Measurements from ENCODE around the gene BAIAP3. TPM values are rescaled to one million over a fixed set of nuclear protein-coding genes. Genes with fewer than 3 reads are reported as not detected.
A peak's percentile ranks its signal among the peaks of the same experiment; 100 is the strongest.

BAIAP3 gene
- total RNA-seq, 1 experiment from 2014 or later, result 6.8 TPM

GRCh38 chr16:1326946-1327618 is 6.4 kb upstream of the BAIAP3 start:
- H3K27me3 ChIP-seq (ENCODE audit: insufficient read depth, low read length), result no peaks in the 10 kb centered on the region
- no peaks in the 10 kb centered on the region for H3K4me1 ChIP-seq (ENCODE audit: insufficient read depth, low read length)
- Mint-ChIP-seq H3K27ac (peak overlapping the region in 1 of 3 experiments; percentile 57; a peak in 2 of 7 replicates), H3K4me3 (no peak overlapping the region), H3K27me3 (ENCODE audit: low read depth) (peaks cover 3% of the 10 kb centered on the region), H3K9me3 (no peaks in the 10 kb centered on the region), H3K36me3 (ENCODE audit: insufficient read depth in 1 of 3, low read depth in 3 of 3) (peaks cover 2 to 30% (median 17%) of the 10 kb centered on the region in 3 experiments), H3K4me1 (peaks cover 7 to 13% of the 10 kb centered on the region in 2 experiments)
- H4K91ac ChIP-seq (ENCODE audit: insufficient read length, low read depth, low read length), result peak overlapping the region; percentile 46
- H2BK5ac ChIP-seq (ENCODE audit: insufficient read length, low read length), result no peak overlapping the region
- H4K20me1 ChIP-seq (ENCODE audit: control insufficient read depth, insufficient read depth, insufficient read length), result no peaks in the 10 kb centered on the region
- no peak overlapping the region for H3K4ac ChIP-seq (ENCODE audit: low read depth, low read length)
- no peak overlapping the region for H3K9ac ChIP-seq (ENCODE audit: extremely low read depth, insufficient read length, low read length)
- H2AK5ac ChIP-seq (ENCODE audit: insufficient read length, low read length), result no peak overlapping the region
- no CpG with 5 or more reads among the region's 17 CpGs for WGBS (ENCODE audit: extremely low coverage, insufficient read length, low lambda C conversion rate)
- no peak overlapping the region for H4K8ac ChIP-seq (replicated peaks; ENCODE audit: insufficient read length, low read depth, low read length)
- H3K23me2 ChIP-seq (ENCODE audit: insufficient read length, low read depth, low read length, poor library complexity, severe bottlenecking), result peaks cover 3% of the 10 kb centered on the region
- H3K23ac ChIP-seq (ENCODE audit: insufficient read length, low read depth, low read length), result no peak overlapping the region
- H2BK120ac ChIP-seq (ENCODE audit: low read depth, low read length, poor library complexity, severe bottlenecking), result no peak overlapping the region
- no peak for TF ChIP-seq CTCF (conservative IDR thresholded peaks at IDR 0.05)
- H2AFZ ChIP-seq (ENCODE audit: low read length), result no peak overlapping the region
- 0 out of 2 replicates have a peak overlapping the region, but pooled peaks have one; percentile 9 for H2BK15ac ChIP-seq (ENCODE audit: low read depth, low read length)
- DNase-seq, result no peak
- no peaks in the 10 kb centered on the region for H3K9me3 ChIP-seq (ENCODE audit: control insufficient read depth, low read depth, low read length)
- no peak overlapping the region for H3K27ac ChIP-seq (ENCODE audit: insufficient read length, low read depth, low read length)
- no peaks in the 10 kb centered on the region for H3K79me2 ChIP-seq (ENCODE audit: insufficient read depth, low read length)
- no peak overlapping the region for H4K5ac ChIP-seq (ENCODE audit: insufficient read length, low read depth, low read length)
- H2BK12ac ChIP-seq (ENCODE audit: insufficient read length, low read depth, low read length), result no peak overlapping the region
- no peak overlapping the region for H3K4me2 ChIP-seq (ENCODE audit: insufficient read depth, insufficient read length, low read length)
- H3K18ac ChIP-seq (ENCODE audit: insufficient read length, low read depth, low read length), result no peak overlapping the region
- no peak overlapping the region for H2BK20ac ChIP-seq (ENCODE audit: low read depth, low read length, poor library complexity, severe bottlenecking)
- no peaks in the 10 kb centered on the region for H3K79me1 ChIP-seq (ENCODE audit: insufficient read depth, low read depth, low read length, poor library complexity, severe bottlenecking)
- H3K56ac ChIP-seq (ENCODE audit: insufficient read length, low read depth, low read length), result no peak overlapping the region
- H3T11ph ChIP-seq (ENCODE audit: low read length), result no peak overlapping the region
- H3K14ac ChIP-seq (ENCODE audit: insufficient read depth, low read length), result no peak overlapping the region; the same call in 1 of the 2 replicates

Data from H9 (cell line).